Peyer's patch (tissue), 4 donors: ENCODE data around the gene GOT1.

Source experiments
- CTCF ChIP-seq, 6 experiments: fragments of 450-650 bp in 4 of 6; fragments of 200-600 bp in 2 of 6; sonication (generic) in 1 of 6; IDR thresholded peaks; one replicate each; pipeline ENCODE4 v1.5.1; 2017 to 2019; ENCODE audit warnings: antibody characterized with exemption in 6 of 6, mild to moderate bottlenecking in 3 of 6, moderate library complexity in 1 of 6
- POLR2A ChIP-seq, 2 donors: fragments of 450-650 bp; IDR thresholded peaks; one replicate each; pipeline ENCODE4 v1.5.1; 2017; ENCODE audit warnings: antibody characterized with exemption in 2 of 2, mild to moderate bottlenecking in 2 of 2, moderate library complexity in 2 of 2

GRCh38 chr10:99450624-99451498, 20.4 kb upstream of the GOT1 start:
- TF ChIP-seq CTCF (IDR thresholded peaks at IDR 0.05) (no peak), POLR2A (IDR thresholded peaks at IDR 0.05) (no peak)
